DMS 273 (cell line): ENCODE results near the gene CRYGD.

Experiments
- DNase-seq: peaks from one replicate; lab custom pipeline; 2025; ENCODE audit not compliant: unreplicated experiment; lab: John Stamatoyannopoulos, UW

The CRYGD gene

GRCh38 chr2:208090420-208090819, 33.9 kb downstream of the CRYGD start:
- no peak for DNase-seq

- DNase-seq: no peak
These were observed 38.3 kb downstream of the CRYGD start for GRCh38 chr2:208086029-208086428.

GRCh38 chr2:208083807-208084206, 40.5 kb downstream of the CRYGD start:
- no peak for DNase-seq

GRCh38 chr2:208077276-208077675, 47.0 kb downstream of the CRYGD start:
- DNase-seq: no peak

GRCh38 chr2:208074610-208075356, 49.5 kb downstream of the CRYGD start:
- no peak for DNase-seq

- peak; percentile 76 for DNase-seq
These were observed 52.0 kb downstream of the CRYGD start for GRCh38 chr2:208072250-208072892.
